C4-2B (cell line): ENCODE measurements around the gene HSCB.

Experiments
- CTCF ChIP-seq: fragments of 450-650 bp; conservative IDR thresholded peaks from 2 replicates; pipeline ENCODE4 v1.5.1; 2017; ENCODE audit warnings: mild to moderate bottlenecking
- ZFX ChIP-seq: fragments of 450-650 bp; IDR thresholded peaks from 2 replicates; pipeline ENCODE4 v1.6.1; 2017

- TF ChIP-seq CTCF (no peak), ZFX (no peak)
Measured at GRCh38 chr22:28742562-28742962, 723 bp downstream of the HSCB start.
